GM19193 (cell line): ENCODE measurements around the gene LRRC31.
A peak's percentile ranks its signal among the peaks of the same experiment; 100 is the strongest.

Source experiments
- POLR2A ChIP-seq: IDR thresholded peaks from 4 replicates; pipeline ENCODE4 v1.6.1; 2011; ENCODE audit not compliant: insufficient read depth, insufficient read length; ENCODE audit errors: extremely low read depth

Gene LRRC31

DNA sequence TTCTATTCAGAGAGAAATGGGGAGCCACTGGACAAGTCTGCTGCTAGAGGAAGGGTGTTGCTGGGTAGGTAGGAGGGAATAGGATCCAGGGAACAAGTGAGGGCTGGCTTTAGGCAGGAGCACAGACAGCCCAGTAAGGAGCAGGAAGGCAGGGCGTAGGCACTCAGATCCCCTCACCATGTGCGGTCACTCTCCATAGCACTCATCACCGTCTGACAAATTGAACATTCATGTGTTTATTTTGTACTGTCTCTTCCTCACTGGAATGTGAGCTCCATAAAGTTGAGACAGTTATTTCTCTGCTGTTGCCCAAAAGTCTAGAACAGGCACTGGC lies 32.8 kb downstream of the LRRC31 start:
- no peak for TF ChIP-seq POLR2A

DNA sequence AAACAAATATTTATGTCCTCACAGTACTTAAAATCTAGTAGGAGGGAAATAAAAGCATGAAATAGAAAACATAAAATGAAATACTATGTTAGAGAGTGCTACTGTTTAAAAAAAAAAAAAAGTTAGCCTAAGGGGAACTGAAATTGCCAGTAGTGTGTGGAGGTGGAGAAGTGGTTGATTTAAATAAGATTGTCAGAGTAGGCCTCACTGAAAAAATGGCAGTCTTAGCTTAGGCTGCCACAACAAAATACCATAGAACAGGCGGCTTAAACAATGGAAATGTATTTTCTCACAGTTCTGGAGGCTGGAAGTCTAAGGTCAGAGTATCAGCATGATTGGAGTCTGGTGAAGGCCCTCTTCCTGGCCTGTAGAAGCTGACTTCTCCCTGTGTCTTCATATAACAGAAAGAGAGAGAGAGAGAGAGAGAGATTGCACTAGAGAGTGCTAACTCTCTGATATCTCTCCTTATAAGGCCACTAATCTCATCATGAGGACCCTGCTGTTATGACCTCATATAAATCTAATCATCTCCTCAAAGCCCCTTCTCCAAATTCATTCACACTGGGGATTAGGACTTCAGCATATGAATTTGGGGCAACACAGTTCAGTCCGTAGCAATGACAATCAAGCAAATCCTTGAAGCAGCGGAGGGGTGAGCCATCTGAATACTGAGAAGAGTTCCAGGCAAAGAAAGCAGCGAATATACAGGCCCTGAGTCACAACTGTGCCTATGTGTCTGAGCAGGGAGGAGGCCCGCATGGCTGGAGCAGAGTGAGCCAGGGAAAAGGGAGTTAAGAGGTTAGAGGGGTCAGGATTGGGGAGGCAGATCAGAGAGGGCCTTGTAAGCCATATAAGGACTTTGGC lies 33.4 kb downstream of the LRRC31 start:
- TF ChIP-seq POLR2A = no peak

DNA sequence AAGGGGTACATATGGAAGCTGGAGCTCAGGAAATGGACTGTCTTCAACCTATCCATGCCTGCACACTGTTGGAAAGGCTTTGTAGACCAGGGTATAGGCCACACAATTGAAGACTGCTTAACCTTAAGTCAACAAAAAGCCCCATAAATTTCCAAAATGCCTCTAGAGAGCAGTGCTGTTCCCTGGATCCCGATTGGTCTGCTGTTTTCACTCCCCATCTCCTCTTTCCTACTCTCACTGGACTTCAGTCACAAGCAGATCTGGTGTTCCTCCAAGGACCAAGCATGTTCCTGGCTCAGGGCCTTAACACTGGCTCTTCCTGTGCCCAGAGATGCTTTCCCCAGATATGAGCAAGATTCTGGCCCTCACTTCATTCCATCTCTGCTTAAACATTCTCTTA lies 34.2 kb downstream of the LRRC31 start:
- TF ChIP-seq POLR2A = no peak

DNA sequence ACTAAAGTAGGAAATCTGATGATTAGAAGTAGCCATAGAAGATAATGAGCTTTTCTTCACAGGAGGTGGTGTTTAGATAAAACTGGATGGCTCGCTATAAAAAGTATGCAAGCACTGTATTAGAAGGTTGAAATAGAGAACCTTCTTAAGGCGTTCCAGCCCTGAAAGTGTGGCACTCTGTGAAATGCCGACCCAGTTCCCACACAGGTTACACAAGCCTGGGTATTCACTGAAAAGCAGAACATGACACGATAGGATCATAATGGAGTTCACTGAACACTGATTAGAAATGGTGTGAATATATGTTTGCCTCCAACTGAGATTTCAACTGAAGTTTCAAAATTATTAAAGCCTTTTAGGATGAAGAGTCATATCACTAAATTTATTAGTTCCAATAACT lies 42.0 kb downstream of the LRRC31 start:
- no peak for TF ChIP-seq POLR2A

DNA sequence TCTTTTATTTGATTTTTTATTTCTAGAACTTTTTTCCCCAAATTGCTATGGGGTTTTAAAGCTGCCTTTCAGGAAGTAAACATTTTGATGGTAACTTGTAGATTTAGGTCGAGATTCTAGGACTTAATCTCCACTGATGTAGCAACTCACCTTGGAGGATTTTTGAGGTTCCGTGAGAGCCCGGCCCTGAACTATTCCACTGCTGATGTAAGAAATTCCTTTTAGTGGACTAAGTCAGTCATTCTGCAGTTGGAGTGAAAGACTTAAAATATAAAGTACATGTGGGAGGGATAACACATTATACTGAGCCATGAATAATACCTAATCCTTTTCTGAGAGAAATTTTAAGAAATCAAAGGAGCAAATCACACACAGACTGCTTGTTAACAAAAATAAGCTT lies 44.4 kb downstream of the LRRC31 start:
- TF ChIP-seq POLR2A = no peak

DNA sequence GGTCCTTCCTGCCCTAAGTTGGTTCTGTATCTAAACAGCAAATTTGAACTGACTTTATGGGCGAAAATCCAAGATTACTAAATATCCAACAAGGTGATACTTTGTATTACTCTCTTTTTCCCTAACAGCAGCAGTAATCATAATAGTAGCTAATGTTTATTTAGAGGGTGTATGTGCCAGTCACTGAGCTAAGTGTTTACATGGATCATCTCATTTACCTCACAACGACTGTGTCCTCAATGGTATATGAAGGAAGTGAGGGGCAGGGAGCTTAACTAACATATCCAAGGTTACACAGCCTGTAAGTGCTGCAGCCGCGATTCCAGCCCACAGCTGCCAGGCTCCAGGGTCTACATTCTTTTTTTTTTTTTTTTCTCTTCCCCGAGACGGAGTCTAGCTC lies 46.8 kb downstream of the LRRC31 start:
- no peak for TF ChIP-seq POLR2A

DNA sequence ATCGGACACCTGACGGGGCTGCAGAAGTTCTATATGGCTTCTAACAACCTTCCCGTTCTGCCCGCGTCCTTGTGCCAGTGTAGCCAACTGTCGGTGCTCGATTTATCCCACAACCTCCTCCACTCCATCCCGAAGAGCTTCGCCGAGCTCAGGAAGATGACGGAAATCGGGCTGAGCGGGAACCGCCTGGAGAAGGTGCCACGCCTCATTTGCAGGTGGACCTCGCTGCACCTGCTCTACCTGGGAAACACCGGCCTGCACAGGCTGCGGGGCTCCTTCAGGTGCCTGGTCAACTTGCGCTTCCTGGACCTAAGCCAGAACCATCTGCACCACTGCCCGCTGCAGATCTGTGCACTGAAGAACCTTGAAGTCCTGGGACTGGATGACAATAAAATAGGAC lies 47.2 kb downstream of the LRRC31 start:
- no peak for TF ChIP-seq POLR2A

DNA sequence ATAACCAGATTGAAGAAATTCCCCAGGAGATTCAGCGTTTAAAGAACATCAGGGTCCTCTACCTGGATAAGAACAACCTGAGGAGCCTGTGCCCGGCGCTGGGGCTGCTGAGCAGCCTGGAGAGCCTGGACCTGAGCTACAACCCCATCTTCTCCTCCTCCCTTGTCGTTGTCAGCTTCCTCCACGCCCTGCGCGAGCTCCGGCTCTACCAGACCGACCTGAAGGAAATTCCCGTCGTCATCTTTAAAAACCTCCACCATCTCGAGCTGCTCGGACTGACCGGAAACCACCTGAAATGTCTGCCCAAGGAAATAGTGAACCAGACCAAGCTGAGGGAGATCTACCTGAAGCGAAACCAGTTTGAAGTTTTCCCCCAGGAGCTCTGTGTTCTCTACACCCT lies 47.6 kb downstream of the LRRC31 start:
- TF ChIP-seq POLR2A = no peak

DNA sequence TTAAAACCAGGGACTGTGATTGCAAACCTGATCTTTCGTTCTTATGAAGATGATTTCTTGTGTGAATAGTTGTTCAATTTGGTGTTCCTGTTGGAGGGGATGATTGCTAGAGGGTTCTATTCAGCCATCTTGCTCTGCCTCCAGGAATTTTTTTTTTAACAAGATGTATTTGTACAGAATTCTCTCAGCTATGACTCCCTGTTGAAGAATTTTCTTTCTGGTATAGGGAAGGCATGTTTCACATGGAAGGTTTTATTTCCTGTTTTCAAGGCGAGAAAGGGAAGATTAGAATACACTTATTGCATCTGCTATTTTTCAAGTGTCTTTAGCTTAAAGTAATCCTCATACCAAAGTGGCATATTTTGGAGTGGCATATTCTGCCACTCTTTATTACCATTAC lies 51.4 kb downstream of the LRRC31 start:
- TF ChIP-seq POLR2A = no peak

DNA sequence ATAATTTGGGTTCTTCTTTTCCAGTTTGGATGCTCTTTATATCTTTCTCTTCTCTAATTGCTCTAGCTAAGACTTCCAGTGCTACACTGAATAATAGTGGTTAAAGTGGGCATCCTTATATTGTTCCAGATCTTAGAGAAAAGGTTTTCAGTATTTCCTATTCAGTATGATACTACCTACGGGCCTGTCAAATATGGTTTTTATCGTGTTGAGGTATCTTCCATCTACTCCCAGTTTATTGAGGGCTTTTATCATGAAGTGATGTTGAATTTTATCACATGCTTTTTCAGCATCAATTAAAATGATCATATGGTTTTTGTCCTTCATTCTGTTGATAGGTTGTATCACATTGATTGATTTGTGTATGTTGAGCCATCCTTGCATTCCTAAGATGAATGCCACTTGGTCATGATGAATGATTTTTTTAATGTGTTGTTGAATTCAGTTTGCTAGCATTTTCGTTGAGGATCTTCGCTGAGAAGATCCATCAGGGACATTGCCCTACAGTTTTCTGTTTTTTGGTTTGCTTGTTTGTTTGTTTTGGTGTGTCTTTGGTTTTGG lies 54.1 kb downstream of the LRRC31 start:
- TF ChIP-seq POLR2A = no peak

DNA sequence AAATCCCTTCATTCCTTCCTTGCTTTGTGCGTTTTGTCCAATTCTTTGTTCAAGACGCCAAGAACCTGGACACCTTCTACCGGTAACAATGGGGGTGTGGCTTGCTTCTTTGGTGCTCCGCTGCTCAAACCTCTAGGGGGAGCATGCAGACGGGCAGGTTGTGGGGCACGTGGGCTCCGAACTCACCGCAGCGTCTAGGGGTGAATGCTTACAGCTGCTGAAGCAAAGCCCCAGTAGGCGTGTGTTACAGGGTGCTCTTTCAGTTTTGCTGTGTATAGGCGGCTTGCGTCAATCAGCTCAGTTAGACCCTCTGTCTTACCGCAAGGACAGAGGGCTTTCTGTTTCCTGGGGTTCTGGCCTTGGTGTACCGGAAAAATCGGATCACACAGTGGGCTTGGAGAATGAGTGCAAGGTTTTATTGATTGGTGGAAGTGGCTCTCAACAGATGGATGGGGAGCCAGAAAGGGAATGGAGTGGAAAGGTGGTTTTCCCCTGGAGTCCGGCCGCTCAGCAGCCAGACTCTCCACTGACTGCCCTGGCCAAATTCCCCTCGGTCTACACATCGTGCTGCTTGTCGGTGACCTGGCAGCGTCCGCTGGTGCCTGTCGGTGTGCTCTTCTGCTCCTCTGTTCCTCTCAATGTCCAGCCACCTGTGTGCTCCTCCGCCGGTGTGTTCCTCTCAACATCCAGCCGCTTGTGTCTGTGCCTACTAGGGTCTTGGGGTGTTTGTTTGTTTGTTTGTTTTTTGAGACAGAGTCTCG lies 55.8 kb downstream of the LRRC31 start:
- no peak for TF ChIP-seq POLR2A

DNA sequence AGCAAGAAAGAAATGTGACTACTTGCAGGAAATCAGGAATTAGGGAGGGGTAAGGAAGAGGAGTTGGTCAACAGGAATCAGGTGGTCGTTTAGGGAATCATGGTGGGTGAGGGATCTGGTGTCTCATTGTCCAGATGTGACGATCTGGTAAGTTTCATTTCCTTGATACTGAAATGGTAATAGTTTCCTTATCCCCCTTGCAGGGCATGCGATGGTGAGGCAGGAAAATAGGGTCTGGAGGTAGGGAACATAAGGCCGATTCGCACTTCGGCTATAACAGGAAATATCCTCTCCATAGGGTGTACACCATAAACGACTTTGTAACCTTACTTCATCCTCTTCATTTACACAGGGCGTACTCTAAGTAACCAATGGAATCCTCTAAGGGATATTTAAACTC lies 56.5 kb downstream of the LRRC31 start:
- TF ChIP-seq POLR2A = no peak

DNA sequence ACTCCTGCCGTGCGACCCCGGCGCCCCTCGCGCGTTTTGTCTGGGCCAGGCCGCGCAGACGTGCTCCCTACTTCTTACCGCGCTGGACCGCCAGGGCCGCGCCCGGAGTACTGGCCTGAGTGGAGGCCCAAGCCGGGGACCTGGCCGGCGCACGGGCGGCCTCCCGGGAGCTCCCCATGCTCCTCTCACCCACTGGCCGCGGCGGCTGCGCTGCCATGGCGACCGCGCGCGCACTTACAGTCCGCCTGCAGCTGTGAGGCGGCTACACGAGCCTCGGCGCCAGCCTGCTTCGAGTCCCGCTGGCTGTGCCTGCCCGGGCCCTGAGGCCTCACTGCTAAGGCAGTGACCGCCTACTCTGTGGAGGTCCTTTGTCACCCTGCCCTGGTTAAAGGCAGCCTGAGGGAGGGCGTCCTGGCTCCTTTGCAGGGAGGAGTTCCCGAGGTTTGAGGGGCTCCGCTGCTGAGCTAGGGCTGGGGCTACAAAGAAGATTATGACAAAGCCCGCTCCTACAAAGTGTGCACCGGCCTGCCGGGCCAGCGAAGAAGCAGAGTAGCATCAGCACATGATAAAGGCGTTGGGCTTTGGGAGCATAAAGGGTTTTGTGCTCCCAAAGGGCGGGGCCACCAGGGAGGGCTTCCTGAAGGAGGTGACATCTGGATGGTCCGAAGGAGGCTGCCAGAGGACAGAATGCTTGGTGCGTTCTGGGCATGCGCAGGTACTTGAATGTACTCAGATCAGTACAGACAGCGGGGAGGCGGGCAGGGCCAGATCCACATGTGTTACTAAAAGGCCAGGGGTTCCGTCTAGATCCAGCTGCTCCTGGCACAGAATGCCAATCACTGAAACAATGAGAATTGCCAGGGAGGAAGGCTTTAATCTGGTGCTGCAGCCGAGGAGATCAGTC lies 57.2 kb downstream of the LRRC31 start, which contains the start of the genes LRRC34 and LRRIQ4:
TSS of gene LRRC34 (minus strand) at position 573 of the 904 bp plus-strand sequence. CDS start at position 217, 356 bp downstream.
TSS of gene LRRIQ4 (plus strand) at position 539 of the 904 bp plus-strand sequence. CDS start 9,052 bp downstream, outside the sequence.
- TF ChIP-seq POLR2A = peak; percentile 10

DNA sequence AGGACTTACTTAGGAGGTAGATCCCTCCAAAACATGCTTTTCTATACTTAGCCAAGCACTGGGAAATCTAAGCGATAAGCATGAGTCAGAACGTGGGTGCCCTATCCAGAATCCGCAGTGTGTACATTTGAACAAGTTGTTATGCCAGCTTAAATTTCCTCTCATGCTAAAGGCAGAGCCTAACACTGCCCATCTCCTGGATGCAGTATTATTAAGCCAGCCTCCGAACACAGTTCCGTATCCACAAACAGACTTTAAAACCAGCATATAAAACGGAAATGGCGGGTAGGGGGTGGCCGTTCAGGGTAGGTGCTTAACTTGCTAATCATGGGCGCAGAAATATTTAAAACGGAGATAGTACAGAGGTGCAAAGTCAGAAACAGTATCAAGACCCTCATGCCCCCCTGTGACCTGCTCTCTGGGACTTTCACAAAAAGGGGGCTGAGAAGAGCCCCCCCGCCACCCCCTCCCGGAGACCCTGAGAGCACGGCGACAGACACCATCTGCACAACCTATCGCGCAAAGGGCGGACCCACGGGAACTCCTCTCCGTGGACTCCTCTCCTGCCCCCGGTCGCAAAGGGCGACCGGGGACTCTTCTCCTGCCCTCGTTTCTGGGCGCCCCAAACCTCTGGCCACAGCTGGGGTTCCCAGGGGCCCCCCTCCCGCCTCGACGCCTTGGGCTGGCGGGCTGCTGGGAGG lies 58.0 kb downstream of the LRRC31 start:
- no peak for TF ChIP-seq POLR2A

DNA sequence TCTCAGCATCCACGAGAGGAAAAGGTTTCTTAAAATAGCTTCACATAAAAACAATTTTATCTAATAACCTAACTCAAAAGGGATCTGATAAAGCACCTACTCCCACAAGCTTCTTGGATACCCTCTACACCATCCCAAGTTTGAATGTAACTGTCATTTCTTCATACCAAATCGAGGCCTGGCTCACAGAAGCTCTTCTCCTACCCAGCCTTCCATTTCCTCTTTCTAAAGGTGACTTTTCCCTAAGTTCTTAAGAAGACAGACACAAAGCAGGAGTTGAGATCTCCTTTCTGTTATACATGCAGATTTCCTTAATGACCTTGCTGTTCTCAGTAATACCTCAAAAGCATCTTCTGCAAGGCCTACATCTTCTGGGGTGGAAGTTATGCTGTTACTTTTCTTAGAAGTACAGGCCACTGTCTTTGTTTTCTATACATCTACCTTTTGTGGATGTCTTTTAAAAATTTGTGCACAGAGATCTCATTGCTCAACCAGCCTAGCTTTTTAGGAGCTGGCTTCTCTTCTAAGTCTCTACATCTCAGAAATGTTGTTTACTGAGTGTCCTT lies 60.4 kb downstream of the LRRC31 start:
- TF ChIP-seq POLR2A = no peak

DNA sequence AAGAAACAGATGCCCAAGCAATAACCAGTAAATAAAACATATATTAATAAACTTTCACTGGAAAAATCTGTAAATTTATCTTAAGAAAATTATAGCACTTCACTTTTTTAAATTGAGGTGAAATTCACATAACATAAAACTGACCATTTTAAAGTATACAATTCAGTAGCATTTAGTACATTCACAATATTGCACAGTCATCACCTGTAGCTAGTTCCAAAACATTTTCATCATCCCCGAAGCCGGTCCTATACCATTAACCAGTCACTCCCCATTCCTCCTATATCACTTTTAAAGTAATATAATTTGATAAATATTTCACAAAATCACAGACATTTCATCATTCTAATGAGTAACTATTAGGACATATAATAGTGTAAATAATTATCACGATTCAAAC lies 65.1 kb downstream of the LRRC31 start:
- no peak for TF ChIP-seq POLR2A
